ENCODE results near the gene XBP1.
"Not testable (repeated sequence)": the region's sequence is repeated elsewhere in the genome, so short reads cannot be mapped to it uniquely, and the experiment has no call there.

XBP1 gene

DNA sequence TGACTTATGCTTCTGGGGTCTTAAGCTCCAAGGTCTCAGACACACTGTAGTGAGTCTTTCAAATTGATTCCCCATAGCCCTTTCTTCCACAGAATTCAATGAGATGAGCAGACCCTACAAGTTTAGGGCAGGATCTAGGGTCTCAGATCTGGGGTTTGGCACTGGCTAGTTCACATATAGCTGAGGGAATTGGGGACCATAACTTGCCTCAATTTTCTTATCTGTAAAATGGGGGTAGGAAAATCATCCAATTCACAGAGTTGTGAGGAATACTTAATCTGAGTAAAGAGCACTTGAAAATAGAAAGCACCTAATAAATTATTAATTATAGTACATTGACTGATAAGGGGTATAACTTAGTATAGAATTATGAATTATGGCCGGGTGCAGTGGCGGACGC is 33.7 kb downstream of the XBP1 start:
- DNase-seq (ENCODE audit: low read depth, low spot score) = no peak
- in situ Hi-C loops (cut with HindIII; ENCODE audit: low sequenced_read_pairs) = no loop called here
- H3K4me3 ChIP-seq (ENCODE audit: low read depth, low read length) = no peak overlapping the region
- TF ChIP-seq CTCF (IDR thresholded peaks at IDR 0.05; ENCODE audit: low read depth, low read length) = no peak

DNA sequence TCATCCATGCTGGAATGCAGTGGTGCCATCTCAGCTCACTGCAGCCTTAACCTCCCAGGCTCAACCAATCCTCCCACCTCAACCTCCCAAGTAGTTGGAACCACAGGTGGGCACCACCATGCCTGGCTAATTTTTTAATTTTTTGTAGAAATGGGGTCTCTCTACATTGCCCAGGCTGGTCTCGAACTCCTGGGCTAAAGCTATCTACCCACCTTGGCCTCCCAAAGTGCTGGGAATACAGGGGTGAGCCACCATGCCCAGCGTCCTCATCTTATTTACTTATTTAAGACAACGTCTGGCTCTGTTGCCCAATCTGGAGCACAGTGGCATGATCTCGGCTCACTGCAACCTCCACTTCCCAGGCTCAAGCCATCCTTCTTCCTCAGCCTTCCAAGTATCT is 38.4 kb downstream of the XBP1 start:
- H3K4me3 ChIP-seq (ENCODE audit: low read depth, low read length); DNase-seq (ENCODE audit: low read depth, low spot score); in situ Hi-C loops (cut with HindIII; ENCODE audit: low sequenced_read_pairs): not testable (repeated sequence)

GRCh38 chr22:28761449-28761755 is 39.0 kb downstream of the XBP1 start:
- no peak for DNase-seq (ENCODE audit: low read depth, low spot score)
- no peak overlapping the region for H3K4me3 ChIP-seq (ENCODE audit: low read depth, low read length)
- in situ Hi-C loops (cut with HindIII; ENCODE audit: low sequenced_read_pairs) = no loop called here
- TF ChIP-seq CTCF (IDR thresholded peaks at IDR 0.05; ENCODE audit: low read depth, low read length) = no peak

DNA sequence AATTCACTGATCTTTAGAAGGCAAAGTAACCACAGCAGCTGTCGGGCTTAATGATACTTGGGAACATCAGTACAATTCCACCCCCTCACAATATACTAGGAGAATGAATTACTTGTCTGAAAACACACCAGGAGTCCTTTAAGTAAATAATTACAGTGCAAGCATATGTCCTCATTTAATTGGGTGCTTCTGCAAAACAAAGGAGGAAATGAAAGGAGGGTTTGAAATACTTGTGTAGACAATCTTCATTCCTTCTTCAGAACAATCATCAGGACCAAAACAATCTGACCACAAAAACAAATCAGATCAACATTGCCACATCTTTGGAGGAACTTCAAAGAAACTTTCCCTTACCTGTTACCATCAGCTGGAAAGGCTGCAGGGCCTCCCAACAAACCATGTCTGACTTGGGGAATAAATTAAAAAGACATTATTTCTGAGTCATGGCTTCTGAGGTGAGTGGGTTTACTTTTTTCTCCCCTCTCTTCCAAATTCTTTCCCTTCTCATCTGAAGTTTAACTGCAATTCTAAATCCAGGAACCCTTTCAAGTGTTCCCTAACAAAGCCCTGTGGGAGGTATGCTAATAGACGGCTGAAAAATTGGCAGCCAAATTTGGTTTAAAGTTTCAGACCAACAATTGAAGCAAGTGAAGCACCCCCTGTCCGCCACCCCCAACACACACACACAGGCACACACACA is 40.4 kb downstream of the XBP1 start:
- in situ Hi-C loops (cut with HindIII; ENCODE audit: low sequenced_read_pairs) = no loop called here
- no peak for TF ChIP-seq CTCF (IDR thresholded peaks at IDR 0.05; ENCODE audit: low read depth, low read length)
- no peak overlapping the region for H3K4me3 ChIP-seq (ENCODE audit: low read depth, low read length)
- DNase-seq (ENCODE audit: low read depth, low spot score) = peak; percentile 27

DNA sequence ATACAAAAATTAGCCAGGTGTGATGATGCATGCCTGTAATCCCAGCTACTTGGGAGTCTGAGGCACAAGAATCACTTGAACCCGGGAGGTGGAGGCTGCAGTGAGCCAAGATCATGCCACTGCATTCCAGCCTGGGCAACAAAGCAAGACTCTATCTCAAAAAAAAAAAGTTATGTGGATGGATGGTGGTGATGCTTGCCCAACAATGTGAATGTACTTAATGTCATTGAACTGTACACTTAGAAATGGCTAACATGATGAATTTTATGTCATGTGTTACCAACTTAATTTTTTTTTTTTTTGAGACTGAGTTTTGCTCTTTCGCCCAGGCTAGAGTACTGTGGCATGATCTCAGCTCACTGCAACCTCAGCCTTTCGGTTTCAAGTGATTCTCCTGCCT is 45.9 kb downstream of the XBP1 start:
- DNase-seq (ENCODE audit: low read depth, low spot score); in situ Hi-C loops (cut with HindIII; ENCODE audit: low sequenced_read_pairs); H3K4me3 ChIP-seq (ENCODE audit: low read depth, low read length): not testable (repeated sequence)

GRCh38 chr22:28750471-28750881 is 49.9 kb downstream of the XBP1 start:
- no peak for TF ChIP-seq CTCF (IDR thresholded peaks at IDR 0.05; ENCODE audit: low read depth, low read length)
- DNase-seq (ENCODE audit: low read depth, low spot score) = peak; percentile 89

More at GRCh38 chr22:28750471-28750881, 49.9 kb downstream of the XBP1 start:
- H3K4me3 ChIP-seq (ENCODE audit: low read depth, low read length) = no peak overlapping the region
- in situ Hi-C loops (cut with HindIII; ENCODE audit: low sequenced_read_pairs) = no loop called here

All from astrocyte of the spinal cord (primary cell).